ENCODE measurements around the gene EIF4G3. TPM values are rescaled to one million over a fixed set of nuclear protein-coding genes. Genes with fewer than 3 reads are reported as not detected.

The EIF4G3 gene
- total and polyA plus RNA-seq, 10 donors, result 14.3 to 97.3 (median 64.1) TPM

- Histone ChIP-seq H3K27me3 (replicated peaks in 1 of 7) (no peaks in the 10 kb centered on the region), H3K36me3 (peaks cover 0 to 100% (median 70%) of the 10 kb centered on the region in 6 donors), H3K4me1 (no peaks in the 10 kb centered on the region), H3K9me3 (no peaks in the 10 kb centered on the region), H3K27ac (no peak overlapping the region), H3K4me3 (no peak overlapping the region)
- no peak for DNase-seq
- WGBS, 5 donors, result 85 to 99% (median 90%) methylated on average over 2 of the region's 2 CpGs
- intact Hi-C loops (cut with DNase I; ENCODE audit: low total_unique reads), result no loop called here
- TF ChIP-seq POLR2A (IDR thresholded peaks at IDR 0.05), result no peak
- no peak for TF ChIP-seq POLR2AphosphoS5 (IDR thresholded peaks at IDR 0.05)
- TF ChIP-seq, protein P1, sequence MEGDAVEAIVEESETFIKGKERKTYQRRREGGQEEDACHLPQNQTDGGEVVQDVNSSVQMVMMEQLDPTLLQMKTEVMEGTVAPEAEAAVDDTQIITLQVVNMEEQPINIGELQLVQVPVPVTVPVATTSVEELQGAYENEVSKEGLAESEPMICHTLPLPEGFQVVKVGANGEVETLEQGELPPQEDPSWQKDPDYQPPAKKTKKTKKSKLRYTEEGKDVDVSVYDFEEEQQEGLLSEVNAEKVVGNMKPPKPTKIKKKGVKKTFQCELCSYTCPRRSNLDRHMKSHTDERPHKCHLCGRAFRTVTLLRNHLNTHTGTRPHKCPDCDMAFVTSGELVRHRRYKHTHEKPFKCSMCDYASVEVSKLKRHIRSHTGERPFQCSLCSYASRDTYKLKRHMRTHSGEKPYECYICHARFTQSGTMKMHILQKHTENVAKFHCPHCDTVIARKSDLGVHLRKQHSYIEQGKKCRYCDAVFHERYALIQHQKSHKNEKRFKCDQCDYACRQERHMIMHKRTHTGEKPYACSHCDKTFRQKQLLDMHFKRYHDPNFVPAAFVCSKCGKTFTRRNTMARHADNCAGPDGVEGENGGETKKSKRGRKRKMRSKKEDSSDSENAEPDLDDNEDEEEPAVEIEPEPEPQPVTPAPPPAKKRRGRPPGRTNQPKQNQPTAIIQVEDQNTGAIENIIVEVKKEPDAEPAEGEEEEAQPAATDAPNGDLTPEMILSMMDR (IDR thresholded peaks at IDR 0.05 in 8 of 11, conservative IDR thresholded peaks at IDR 0.05 in 3 of 11), result no peak
These were observed 327.6 kb downstream of the EIF4G3 start for GRCh38 chr1:20849100-20849499.

GRCh38 chr1:20848162-20848561 is 328.5 kb downstream of the EIF4G3 start:
- no peaks in the 10 kb centered on the region for H3K27me3 ChIP-seq (replicated peaks in 1 of 7)
- no peaks in the 10 kb centered on the region for H3K9me3 ChIP-seq
- H3K27ac ChIP-seq, result no peak overlapping the region
- H3K4me3 ChIP-seq, result no peak overlapping the region
- intact Hi-C loops (cut with DNase I; ENCODE audit: low total_unique reads), result no loop called here
- no peaks in the 10 kb centered on the region for H3K4me1 ChIP-seq
- 90 to 100% (median 97%) methylated on average over 1 of the region's 1 CpG for WGBS, 5 donors
- TF ChIP-seq, protein P1 (IDR thresholded peaks at IDR 0.05 in 8 of 11, conservative IDR thresholded peaks at IDR 0.05 in 3 of 11), result no peak
- TF ChIP-seq POLR2AphosphoS5 (IDR thresholded peaks at IDR 0.05), result no peak
- no peak for TF ChIP-seq POLR2A (IDR thresholded peaks at IDR 0.05)
- peaks cover 0 to 100% (median 64%) of the 10 kb centered on the region in 6 donors for H3K36me3 ChIP-seq
- no peak for DNase-seq

GRCh38 chr1:20847611-20848080 is 329.1 kb downstream of the EIF4G3 start:
- Histone ChIP-seq H3K27ac (no peak overlapping the region), H3K9me3 (no peaks in the 10 kb centered on the region), H3K4me1 (no peaks in the 10 kb centered on the region), H3K4me3 (no peak overlapping the region), H3K36me3 (peaks cover 0 to 100% (median 59%) of the 10 kb centered on the region in 6 donors), H3K27me3 (replicated peaks in 1 of 7) (no peaks in the 10 kb centered on the region)
- no peak for DNase-seq
- 96 to 98% (median 97%) methylated on average over 4 of the region's 4 CpGs for WGBS, 5 donors
- intact Hi-C loops (cut with DNase I; ENCODE audit: low total_unique reads), result no loop called here
- TF ChIP-seq POLR2A (IDR thresholded peaks at IDR 0.05), result no peak
- TF ChIP-seq POLR2AphosphoS5 (IDR thresholded peaks at IDR 0.05), result no peak
- TF ChIP-seq, protein P1 (IDR thresholded peaks at IDR 0.05 in 8 of 11, conservative IDR thresholded peaks at IDR 0.05 in 3 of 11), result no peak

DNA sequence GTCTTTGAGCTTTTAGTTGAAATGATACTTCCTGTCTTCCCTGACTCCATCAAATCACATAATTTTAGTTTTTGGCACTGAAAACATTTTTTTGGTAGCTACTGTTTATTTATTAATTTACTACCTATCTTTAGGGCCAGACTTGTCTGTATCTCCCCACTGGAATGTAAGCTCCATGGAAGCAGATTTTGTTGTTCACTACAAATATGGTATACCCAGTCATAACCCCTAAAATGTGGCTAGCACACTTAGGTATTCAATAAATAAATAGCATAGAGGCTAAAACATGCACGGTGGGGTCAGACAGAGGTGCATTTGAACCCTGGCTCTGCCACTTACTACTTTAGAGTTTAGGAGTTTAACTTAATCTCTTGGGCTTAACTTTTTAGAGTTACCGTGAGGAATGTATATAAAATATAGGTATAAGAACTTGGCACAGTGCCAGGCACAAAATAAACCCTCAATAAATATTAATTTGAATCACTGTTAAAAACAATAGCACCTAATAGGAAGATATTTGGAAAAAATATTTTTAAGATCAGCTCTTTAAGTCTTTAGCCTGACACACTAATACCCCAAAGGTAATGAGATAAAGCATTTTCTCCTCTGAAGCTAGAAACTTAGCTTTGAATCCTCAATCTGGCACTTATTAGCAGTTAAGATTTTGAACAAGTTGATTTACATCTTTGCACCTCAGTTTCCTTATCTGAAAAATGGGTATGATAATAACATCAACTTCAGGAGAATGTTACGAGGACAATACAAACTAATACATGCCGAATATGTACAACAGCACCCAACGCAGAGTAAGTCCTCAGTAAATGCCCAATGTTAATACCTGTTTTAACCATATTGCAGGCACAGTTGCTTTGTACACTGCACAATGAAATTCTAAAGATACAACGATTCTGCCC is 330.0 kb downstream of the EIF4G3 start:
- H3K36me3 ChIP-seq, result peaks cover 0 to 100% (median 49%) of the 10 kb centered on the region in 6 donors
- no peak for DNase-seq
- WGBS, 5 donors, result 95 to 98% (median 97%) methylated on average over 6 of the region's 6 CpGs
- no peaks in the 10 kb centered on the region for H3K27me3 ChIP-seq (replicated peaks in 1 of 7)
- intact Hi-C loops (cut with DNase I; ENCODE audit: low total_unique reads), result no loop called here
- H3K9me3 ChIP-seq, result no peaks in the 10 kb centered on the region
- no peak overlapping the region for H3K27ac ChIP-seq
- H3K4me3 ChIP-seq, result no peak overlapping the region
- no peaks in the 10 kb centered on the region for H3K4me1 ChIP-seq
- TF ChIP-seq POLR2A (IDR thresholded peaks at IDR 0.05), result no peak
- TF ChIP-seq, protein P1 (IDR thresholded peaks at IDR 0.05 in 8 of 11, conservative IDR thresholded peaks at IDR 0.05 in 3 of 11), result no peak
- no peak for TF ChIP-seq POLR2AphosphoS5 (IDR thresholded peaks at IDR 0.05)

Data from spleen (tissue), 11 donors.